GM19438 (cell line): ENCODE results near the gene ESYT1.
A peak's percentile ranks its signal among the peaks of the same experiment; 100 is the strongest.

Experiments
- ATAC-seq: cut with Tn5 transposase; IDR thresholded peaks from one replicate; pipeline ENCODE4 v1.9.1; 2021; ENCODE audit warnings: low read depth; ENCODE audit not compliant: unreplicated experiment

Gene ESYT1, protein sequence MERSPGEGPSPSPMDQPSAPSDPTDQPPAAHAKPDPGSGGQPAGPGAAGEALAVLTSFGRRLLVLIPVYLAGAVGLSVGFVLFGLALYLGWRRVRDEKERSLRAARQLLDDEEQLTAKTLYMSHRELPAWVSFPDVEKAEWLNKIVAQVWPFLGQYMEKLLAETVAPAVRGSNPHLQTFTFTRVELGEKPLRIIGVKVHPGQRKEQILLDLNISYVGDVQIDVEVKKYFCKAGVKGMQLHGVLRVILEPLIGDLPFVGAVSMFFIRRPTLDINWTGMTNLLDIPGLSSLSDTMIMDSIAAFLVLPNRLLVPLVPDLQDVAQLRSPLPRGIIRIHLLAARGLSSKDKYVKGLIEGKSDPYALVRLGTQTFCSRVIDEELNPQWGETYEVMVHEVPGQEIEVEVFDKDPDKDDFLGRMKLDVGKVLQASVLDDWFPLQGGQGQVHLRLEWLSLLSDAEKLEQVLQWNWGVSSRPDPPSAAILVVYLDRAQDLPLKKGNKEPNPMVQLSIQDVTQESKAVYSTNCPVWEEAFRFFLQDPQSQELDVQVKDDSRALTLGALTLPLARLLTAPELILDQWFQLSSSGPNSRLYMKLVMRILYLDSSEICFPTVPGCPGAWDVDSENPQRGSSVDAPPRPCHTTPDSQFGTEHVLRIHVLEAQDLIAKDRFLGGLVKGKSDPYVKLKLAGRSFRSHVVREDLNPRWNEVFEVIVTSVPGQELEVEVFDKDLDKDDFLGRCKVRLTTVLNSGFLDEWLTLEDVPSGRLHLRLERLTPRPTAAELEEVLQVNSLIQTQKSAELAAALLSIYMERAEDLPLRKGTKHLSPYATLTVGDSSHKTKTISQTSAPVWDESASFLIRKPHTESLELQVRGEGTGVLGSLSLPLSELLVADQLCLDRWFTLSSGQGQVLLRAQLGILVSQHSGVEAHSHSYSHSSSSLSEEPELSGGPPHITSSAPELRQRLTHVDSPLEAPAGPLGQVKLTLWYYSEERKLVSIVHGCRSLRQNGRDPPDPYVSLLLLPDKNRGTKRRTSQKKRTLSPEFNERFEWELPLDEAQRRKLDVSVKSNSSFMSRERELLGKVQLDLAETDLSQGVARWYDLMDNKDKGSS

DNA sequence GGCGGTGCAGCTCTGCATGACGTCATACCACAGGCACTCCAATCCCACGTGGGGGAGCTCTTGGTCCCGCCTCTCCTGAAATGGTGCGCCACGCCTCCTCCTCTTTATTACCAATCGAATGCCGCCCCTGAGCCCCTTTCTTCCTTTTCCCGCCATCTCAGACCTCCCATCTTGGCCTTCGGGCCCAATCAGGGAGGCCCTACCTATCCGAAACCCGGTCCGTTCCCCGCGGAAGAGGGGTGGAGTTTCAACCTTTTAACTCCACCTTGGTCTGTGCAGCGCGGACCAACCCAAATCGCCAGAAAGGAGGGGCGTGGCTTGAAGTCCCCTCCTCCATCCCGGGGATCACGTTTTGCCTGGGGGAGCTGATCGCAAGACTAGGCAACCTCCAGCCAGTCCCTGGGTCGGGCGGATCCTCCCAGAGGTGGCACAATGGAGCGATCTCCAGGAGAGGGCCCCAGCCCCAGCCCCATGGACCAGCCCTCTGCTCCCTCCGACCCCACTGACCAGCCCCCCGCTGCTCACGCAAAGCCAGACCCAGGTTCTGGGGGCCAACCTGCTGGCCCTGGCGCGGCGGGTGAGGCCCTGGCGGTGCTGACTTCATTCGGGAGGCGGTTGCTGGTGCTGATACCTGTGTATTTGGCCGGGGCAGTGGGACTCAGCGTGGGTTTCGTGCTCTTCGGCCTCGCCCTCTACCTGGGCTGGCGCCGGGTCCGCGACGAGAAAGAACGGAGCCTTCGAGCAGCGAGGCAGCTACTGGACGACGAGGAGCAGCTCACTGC, at the start of gene ESYT1:
Gene ESYT1 (plus strand): TSS at position 380 of the 782 bp plus-strand sequence. CDS start 53 bp downstream, at position 433.
- peak; percentile 83 for ATAC-seq

DNA sequence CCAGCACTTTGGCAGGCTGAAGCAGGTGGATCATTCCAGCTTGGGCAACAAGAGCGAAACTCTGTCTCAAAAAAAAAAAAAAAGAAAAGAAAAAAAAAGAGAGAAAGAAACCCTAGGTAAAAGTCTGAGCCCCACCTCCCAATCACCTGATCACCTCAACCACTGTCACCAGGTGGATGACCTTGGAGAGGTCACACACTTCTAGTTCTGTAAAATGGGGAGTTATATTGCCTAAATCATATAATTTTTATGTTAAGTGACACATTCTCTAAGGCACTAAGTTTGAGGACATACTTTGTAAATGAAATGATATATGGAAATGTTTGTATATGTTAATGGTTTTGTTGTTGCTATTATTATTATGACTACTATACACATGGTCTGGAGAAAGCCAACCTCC, 49.6 kb upstream of the ESYT1 start:
- no peak for ATAC-seq

DNA sequence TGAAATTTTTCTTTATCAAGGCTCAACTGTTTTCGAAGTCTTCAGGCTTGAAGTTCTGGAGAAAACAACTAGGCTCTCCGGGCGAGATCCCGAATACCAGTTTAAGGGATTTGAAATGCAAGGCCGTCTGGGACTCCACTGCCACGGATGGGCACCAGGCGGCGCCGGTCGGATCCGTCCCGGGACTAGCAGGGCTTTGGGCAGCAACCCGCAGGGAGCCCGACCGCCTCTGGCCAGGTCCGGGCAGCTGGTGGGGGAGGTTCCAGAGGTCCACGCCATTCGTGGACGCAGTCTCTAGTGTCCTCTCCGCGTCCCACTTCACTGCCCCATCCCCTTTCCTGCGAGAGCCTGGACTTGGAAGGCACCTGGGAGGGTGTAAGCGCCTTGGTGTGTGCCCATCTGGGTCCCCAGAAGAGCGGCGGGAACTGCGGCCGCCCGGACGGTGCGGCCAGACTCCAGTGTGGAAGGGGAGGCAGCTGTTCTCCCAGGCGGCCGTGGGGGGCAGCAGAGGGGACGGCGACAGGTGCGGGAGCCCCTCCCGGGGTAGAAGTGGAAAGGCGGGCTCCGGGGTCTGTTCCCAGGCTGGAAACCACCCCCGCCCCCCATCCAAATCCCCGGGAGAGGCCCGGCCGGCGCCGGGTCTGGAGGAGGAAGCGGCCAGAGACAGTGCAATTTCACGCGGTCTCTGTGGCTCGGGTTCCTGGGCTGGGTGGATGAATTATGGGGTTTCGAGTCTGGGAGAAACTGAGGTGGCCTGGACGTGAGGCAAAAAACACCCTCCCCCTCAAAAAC, 48.9 kb upstream of the ESYT1 start:
- peak; percentile 62 for ATAC-seq

DNA sequence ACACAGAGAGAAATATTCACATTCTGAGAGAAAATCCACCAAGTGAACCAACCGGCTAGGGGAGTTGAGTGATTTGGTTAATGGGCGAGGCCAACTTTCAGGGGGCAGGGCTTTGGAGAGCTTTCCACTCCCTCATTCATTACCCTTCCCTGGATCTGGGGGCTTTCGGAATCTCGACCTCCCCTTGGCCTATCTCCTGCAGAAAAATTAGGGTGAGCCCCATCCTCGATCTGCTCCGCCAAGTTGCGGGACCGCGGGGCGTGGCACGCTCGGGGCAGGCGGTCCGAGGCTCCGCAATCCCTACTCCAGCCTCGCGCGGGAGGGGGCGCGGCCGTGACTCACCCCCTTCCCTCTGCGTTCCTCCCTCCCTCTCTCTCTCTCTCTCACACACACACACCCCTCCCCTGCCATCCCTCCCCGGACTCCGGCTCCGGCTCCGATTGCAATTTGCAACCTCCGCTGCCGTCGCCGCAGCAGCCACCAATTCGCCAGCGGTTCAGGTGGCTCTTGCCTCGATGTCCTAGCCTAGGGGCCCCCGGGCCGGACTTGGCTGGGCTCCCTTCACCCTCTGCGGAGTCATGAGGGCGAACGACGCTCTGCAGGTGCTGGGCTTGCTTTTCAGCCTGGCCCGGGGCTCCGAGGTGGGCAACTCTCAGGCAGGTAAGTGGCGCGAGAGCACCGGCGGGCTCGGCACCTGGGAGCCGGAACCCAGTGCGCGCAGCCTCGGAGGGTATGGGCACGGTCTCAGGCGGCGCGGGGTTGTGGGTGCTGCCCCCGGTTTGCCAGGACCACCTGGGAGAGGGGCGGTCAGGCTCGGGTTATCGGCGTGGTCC, 48.1 kb upstream of the ESYT1 start, which contains the start of gene ERBB3:
Gene ERBB3 (plus strand): TSS at position 443 of the 833 bp plus-strand sequence. CDS start 136 bp downstream, at position 579.
- ATAC-seq = peak; percentile 35

DNA sequence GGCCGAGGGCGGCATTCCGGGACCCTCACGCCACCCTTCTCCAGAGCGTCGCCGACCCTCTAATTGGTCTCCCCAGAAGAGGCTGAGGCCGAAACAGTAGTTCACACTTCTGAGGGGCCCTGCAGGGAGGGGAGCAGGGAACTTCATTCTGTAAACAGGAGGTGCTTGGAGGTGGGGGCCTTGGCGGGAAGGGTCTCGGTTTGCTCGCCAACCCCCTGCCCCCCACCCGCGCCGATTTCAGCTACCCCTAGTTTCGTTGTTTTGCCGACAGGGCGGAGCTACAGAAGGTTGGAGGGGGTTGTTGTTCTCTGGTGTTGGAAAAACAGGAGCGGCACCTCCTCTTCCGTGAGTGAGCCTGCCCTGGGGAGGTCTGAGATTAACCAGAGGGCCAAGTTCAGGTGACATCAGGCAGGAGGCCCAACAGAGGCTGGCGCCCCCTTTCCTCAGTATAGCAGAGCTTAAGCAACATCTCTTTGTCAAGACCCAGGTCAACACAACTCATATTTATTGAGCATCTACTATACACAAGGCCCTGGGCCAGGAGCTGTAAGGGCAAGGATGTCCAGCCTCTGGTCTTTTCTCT, 47.4 kb upstream of the ESYT1 start:
- ATAC-seq = no peak

DNA sequence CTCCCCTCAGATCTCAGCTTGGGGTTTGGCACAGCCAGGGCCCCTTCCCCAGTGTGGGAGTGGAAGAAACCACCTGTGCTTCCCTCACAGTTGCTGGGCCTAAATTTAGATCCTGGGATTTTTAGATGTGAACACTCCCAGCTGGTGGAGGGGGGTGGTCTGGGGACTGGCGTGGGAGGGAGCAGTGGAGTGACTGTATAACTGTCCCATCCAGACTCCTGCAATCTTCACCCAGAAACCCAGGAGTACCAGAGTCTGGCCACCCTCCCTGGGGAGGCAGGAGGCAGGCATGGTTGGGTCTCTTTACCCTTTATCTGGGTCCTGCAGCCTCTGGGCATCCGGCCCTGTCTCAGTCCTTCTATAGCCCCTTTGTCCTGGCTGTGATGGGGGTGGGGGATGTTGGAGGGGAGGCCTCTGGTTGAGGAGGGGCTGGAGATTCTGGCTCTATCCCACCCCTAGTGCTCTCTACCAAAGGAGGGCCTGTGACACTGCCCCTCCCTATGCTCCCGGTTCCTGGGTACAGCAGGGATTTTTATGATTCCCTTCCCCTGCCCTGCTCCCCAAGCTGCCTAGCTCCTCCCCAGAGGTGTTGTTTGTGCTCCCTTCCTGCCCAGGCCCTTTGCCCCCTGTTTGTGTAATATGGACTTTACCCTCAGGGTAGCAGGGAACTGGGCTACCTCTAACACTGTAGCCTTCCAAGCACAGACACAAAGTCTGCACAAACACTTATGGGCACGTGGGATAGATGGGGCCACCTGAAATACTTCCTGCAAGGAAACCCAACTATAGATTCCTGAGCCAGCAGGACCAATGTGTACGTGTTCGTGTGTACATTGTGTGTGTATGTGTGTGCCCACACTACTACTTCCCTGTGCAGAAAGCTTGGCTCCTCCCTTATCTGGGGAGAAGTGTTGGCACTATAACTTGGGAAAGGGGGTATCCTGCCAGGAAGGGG, 46.4 kb upstream of the ESYT1 start:
- ATAC-seq = no peak

DNA sequence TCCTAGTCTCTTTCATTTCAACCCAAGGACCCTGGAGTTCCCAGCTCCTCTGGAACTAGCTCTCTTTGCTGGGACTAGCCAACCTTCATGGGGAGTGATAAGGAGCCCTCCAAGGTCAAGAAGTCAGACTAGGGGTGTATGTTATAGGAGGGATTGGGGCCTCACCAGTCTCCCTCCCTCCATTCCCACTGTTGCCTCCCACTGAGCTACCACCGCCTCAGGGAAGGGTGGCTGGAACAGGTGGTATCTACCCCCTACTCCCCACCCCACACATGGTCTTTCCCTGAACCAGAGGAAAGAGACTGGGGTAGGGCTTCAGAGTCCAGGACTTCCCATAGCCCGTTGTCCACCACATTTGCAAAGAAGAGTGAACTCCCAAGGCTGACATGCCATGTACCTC, 45.7 kb upstream of the ESYT1 start:
- ATAC-seq = no peak

DNA sequence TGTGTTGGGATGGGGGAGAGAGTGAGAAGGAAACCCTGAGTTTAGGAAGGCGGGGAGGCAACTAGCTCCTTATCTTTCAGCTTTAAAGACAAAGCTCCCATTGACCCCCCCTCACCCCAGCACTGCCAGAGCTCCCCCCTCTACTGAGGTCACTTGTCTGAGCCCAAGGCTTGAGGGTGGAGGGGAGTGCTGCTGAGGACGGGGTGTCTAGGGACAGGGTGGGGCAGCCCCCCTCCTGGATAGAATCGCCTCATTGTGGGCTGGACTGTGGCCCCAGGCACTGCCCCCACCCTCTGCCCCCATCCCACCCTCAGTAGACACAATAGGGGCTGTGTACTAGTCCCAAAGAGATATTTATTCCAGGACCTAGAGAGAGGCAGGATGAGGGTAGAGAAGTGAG, 45.1 kb upstream of the ESYT1 start:
- no peak for ATAC-seq

DNA sequence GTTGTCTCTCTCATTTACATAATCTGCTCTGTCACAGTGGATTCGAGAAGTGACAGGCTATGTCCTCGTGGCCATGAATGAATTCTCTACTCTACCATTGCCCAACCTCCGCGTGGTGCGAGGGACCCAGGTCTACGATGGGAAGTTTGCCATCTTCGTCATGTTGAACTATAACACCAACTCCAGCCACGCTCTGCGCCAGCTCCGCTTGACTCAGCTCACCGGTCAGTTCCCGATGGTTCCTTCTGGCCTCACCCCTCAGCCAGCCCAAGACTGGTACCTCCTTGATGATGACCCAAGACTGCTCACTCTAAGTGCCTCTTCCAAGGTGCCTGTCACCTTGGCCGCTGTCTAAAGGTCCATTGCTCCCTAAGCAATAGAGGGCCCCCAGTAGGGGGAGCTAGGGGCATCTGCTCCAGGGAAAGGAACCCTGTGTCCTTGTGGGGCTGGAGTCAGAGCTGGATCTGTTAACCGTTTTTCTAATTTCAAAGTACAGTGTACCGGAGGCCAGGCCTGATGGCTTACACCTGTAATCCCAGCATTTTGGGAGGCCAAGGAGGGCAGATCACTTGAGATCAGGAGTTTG, 43.0 kb upstream of the ESYT1 start:
- ATAC-seq = no peak

DNA sequence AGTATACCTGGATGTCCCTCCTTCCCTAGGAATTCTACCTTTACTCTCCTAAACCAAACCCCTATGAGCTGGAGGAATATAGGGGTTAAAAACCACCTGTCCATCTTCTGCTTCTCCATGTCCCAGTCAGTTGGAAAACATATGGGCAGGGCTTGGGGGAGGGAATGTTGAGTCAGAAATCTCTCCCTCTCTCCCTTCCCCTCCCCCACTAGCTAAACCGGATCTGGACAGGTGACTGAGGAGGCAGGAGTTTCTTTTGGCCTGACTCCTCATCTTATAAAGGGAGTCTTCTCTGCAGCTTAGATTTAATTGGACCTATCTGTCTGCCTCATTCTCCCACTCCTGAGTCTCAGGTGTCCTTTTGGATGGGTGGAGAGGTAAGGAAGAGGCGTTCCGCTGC, 42.0 kb upstream of the ESYT1 start:
- no peak for ATAC-seq

DNA sequence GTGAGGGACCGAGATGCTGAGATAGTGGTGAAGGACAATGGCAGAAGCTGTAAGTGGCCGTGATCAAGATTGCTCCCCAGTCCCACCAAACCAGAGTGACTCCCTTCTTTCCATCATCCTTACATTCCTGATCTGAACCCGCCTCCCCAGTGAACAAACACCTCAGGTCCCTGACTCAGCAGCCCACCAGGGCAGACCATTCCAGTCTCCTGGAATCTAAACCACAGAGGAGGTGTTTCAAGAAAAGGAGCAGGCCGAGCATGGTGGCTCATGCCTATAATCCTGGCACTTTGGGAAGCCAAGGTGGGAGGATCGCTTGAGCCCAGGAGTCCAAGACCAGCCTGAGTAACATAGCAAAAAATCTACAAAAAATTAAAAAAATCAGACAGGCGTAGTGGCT, 41.5 kb upstream of the ESYT1 start:
- no peak for ATAC-seq

DNA sequence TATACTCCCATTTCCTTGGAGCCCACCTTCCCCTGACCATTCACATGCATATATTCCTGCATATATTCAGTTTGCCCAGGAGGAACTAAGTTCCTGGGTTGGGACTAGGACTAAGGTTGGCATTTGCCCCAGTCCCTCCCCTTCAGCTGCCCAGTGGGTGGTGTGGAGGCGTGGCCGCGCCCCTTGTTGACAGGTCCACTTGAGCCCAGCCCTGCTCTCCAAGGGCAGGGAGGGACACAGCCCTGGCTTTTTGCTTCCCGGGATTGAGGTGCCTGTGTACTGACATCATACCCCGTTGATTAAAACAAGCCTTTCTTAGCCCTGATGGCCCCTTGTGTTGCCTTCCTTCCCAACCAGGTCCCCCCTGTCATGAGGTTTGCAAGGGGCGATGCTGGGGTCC, 40.8 kb upstream of the ESYT1 start:
- ATAC-seq = no peak

DNA sequence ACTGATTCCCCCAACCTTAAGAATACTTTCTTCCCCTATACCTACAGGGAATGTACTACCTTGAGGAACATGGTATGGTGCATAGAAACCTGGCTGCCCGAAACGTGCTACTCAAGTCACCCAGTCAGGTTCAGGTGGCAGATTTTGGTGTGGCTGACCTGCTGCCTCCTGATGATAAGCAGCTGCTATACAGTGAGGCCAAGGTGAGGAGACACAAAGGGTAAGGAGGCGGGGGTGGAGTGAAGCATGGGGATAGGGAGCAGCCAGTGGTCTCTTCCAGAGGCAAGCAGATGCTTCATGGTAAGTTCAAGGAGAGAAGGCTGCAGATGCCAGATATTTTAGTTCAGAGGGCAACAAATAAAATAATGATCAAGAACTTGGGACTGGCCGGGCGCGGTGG, 30.3 kb upstream of the ESYT1 start:
- ATAC-seq = no peak

DNA sequence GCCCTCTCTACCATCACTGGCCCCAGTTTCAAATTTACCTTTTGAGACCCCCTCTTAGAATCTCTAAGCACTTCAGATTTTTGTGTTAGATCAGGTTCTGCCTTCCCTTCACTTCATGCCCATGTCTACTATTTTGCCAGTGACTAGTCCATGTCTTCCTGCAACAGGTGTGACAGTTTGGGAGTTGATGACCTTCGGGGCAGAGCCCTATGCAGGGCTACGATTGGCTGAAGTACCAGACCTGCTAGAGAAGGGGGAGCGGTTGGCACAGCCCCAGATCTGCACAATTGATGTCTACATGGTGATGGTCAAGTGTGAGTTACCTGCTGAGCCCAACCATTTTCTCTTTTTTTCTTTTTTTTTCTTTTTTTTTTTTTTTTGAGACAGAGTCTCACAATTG, 29.5 kb upstream of the ESYT1 start:
- ATAC-seq = no peak

DNA sequence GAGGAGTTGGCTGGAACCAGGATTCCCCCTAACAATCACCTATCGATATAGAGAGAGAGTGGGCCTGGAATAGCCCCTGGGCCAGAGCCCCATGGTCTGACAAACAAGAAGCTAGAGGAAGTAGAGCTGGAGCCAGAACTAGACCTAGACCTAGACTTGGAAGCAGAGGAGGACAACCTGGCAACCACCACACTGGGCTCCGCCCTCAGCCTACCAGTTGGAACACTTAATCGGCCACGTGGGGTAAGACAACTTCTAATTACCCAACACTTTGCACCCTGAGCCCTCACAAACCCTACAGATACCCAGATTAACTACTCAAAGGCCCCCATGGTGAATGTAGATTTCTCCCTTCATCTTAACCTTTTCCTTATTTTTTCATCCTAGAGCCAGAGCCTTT, 28.3 kb upstream of the ESYT1 start:
- no peak for ATAC-seq

DNA sequence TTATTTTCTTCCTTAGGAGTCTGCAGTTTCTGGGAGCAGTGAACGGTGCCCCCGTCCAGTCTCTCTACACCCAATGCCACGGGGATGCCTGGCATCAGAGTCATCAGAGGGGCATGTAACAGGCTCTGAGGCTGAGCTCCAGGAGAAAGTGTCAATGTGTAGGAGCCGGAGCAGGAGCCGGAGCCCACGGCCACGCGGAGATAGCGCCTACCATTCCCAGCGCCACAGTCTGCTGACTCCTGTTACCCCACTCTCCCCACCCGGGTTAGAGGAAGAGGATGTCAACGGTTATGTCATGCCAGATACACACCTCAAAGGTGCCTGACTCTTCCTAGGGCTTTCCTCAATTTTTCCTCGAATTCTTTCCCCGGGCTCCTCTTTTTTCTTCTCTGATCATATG, 27.0 kb upstream of the ESYT1 start:
- no peak for ATAC-seq

DNA sequence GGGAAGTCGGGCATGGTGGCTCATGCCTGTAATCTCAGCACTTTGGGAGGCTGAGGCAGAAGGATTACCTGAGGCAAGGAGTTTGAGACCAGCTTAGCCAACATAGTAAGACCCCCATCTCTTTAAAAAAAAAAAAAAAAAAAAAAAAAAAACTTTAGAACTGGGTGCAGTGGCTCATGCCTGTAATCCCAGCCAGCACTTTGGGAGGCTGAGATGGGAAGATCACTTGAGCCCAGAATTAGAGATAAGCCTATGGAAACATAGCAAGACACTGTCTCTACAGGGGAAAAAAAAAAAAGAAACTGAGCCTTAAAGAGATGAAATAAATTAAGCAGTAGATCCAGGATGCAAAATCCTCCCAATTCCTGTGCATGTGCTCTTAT, 25.4 kb upstream of the ESYT1 start:
- ATAC-seq = no peak
